HG03095 (cell line): ENCODE results near the gene CEP85.

Source experiments
- ATAC-seq: cut with Tn5 transposase; IDR thresholded peaks from one replicate; pipeline ENCODE4 v1.9.1; 2021; ENCODE audit warnings: moderate library complexity; ENCODE audit not compliant: unreplicated experiment

Gene CEP85

DNA sequence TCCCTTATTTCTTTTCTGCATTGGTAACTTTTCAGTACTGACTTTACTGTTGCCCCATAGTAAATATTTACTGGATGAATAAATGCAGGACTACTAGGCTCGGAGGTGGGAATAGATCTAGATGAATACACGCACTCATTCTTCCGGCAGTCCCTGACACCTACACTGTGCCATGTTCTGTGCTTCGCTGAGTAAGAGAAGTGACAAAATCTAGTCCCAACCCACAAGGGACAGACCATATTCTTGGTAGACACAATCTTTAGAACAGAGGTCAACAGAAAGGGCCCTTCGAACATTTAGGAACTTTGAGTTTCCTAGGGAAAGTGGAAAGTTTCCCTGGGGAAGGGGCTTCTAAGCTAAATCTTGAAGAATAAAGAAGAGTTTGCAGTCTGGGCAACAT, 80.5 kb downstream of the CEP85 start:
- no peak for ATAC-seq

DNA sequence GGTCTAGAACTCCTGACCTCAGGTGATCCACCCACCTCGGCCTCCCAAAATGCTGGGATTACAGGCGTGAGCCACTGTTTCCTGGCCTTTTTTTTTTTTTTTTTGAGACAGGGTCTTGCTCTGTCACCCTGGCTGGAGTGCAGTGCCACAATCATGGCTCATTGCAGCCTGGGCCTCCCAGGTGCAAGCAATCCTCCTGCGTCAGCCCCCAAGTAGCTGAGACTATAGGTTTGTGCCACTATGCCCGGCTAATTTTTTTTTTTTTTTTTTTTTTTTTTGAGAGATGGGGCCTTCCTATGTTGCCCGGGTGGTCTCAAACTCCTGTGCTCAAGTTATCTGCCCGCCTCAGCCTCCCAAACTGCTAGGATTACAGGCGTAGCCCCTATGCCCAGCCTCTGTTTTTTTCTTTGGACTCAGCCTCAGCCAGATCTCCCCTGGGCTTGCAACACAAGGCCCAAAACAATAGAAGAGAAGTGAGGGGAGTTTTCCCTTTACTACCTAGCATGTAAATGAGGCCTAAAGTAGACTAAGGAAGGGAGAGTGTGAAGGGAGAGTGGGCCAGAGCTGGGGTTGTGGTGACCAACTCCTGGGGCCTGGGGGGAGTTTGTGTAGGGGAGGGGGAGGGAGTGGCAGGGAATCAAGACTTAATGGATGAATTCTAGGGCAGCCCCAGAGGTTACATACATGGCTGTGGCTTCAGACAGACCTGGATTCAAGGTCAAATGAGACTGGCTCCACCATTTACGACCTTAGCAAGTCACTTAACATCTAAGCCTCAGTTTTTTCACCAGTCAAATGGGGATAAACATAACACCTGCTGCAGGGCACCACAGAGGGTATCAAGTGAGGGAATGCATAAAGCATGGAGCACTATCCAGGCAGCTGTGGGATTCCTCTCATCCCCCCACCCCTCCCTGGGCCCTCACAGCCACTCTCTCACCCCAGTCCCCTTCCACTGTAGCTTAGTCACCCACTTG, 82.2 kb downstream of the CEP85 start:
- ATAC-seq: no peak

DNA sequence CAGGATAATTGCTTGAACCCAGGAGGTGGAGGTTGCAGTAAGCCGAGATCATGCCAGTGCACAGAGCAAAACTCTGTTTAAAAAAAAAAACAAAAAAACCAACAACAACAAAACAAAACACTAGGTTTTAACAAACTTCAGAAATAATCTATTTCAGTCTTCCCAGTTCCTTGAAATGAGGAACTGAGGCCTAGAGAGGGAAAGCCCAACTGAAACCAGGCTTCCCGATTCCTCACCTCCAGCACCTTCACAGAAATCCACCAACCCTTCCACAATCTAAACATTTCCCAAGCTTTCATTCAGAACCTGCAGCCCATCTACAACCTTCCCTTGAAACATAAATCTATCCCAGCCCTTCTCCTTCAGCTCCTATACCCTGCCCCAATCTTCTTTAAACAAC, 83.1 kb downstream of the CEP85 start:
- ATAC-seq: no peak

DNA sequence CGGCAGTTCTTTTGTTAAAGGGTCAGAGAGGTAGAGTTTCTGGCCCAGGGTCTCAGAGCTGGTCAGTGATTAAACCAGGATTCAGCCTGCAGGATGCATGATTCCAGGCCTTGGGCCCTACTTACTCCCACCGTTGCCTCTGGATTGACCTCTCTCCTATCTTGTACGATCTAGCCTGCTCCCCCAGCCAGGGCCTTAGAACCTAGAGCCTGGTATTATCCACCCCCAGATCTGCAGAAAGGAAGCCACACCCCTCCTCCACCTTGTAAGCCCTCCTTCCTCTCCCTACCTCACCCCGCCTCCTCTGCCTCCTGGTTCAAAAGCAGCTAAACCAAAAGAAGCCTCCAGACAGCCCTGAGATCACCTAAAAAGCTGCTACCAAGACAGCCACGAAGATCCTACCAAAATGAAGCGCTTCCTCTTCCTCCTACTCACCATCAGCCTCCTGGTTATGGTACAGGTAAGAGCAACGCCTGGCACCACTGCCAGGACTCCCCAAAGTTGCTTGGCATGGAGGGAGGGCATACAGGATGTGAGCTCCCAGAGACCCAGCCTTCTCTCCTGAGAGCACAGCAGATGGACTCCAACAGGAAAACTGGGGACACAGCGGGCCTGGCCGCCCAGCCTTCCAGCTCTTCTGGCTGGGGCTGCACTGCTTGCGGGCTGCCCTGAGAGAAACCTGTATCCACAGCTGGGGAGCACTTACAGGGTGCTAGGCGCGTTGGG, 83.8 kb downstream of the CEP85 start, which contains the start of gene CD52:
Gene CD52, plus strand, starts transcription at position 347 of the 726 bp plus-strand sequence. Its CDS starts 60 bp downstream, at position 407.
- ATAC-seq: peak; percentile 37

DNA sequence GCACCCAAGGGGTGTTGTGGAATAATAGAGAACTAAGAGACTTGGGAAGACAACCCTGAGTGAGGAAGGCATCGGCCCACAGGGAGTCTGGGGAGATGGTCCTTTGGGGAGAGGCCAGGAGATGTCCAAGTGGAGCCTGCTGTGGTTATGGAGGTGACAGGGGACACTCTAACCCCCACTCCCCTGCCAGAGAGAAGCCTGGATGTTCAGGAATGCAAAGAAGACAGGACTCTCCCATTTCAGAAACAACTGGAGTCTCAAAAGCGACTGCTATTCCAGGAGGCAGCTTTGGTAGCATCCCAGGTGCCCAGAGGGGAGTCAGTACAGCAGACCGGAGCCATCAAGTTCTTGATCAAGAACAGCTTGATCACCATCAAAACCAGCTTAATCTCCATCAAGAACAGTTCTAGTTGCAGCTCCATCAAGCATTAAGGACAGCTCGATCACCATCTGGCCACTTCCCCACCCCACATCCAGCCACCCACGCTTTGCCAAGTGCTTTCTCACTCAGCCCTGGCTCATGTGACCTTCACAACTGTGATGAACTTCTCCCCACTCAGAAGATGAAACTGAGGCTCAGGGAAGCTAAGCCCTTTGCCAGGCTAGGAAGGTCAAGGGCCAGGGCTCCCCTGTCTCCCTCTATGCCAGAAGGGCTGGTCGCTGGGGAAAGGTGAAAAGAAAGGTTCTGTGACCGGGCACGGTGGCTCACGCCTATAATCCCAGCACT, 84.5 kb downstream of the CEP85 start:
- no peak for ATAC-seq

DNA sequence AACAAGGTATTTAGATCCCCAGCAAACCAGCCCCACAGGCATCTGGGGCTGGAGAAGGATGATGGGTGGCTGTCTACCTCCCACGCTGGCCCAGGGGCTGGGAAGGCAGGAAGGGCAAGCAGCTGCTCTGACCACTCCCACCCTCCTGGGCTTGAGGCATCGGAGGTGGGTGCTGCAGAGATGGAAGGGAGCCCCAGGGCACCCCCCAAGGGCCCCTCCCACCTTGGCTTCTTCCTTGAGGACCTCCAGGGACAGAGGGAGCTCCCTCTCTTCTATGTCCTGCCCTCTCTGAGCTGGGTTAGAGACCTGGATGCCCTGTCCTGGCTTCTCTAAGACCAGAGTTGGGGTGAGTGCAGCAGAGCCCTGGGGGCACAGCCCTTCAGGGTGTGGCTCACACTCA, 86.9 kb downstream of the CEP85 start:
- no peak for ATAC-seq

DNA sequence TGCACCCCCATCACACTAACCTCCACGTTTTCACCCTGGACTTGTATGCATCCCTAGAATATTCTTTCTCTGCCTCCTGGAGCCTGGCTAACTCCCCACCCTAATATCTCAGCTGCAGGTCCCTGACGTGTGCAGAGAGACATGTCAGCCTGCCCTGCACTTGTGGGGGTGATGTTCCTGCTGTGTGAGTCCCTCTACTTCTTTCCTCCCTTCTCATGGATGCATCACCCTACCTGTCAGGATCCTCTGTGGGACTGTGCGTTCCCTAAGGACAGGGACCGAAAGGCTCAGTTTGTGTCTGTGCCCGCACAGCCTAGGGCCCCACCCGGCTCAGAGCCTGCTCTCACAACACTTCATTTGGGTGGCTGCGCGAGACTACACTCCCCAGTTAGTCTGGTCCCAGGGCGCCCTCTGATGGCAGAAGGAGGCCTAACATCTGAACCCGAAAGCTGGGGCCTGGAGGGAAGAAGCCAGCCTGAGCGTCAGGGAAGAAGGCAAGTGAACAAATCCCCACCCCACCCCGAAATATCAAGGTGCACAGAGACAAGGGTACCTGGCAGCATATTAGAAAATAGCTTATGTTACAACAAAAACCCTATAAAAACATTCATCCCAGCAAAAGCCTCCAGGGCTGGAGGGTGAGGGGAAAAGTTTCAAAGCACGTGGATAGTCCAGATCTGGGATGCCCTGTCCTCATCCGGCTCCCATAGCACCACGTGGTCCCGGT, 87.5 kb downstream of the CEP85 start:
- peak; percentile 35 for ATAC-seq

DNA sequence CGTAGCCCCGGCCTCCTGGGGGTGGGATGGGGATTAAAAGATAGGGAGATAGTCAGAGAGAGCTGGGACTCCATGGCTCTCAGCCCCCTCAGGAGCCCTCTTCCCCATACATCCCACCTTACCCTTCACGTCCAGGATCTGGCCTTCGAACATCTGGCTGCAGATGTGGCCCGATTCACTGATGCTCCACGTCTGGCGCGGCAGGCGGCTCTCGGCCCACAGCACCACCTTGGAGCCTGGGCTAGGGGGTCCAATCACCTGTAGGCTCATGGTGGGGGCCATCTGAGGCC, 88.0 kb downstream of the CEP85 start:
- no peak for ATAC-seq

DNA sequence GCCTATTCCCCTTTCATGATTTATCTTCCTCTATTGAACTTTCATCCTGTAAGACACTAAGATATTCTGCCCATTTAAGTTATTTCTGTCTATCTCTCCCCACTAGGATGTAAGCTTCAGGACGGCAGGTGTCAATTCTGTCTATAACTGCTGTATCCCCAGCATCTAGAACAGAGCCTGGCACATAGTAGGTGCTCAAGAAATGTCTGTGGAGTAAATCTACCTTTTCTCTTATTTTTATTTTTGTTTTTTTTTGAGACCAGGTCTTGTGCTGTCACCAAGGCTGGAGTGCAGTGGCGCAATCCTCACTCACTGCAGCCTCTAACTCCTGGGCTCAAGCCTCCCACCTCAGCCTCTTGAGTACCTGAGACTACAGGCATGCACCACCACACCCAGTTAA, 89.4 kb downstream of the CEP85 start:
- ATAC-seq: no peak

DNA sequence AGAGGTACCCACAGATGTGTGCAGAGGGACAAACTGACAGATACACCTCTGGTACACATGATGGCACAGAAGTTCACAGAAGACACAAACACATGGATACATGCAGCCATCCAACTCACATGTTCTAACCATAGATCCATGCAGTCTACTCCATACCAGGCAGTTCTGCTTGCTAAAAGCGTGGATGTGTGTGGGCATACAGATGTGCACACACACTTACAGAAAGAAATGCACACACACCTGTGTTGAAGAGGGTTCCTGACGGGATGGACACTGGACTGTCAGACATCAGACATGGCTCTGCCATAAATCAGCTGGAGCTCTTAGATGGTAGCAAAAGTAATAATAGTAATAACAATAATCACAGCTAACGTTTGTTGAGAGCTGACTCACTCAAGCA, 90.5 kb downstream of the CEP85 start:
- no peak for ATAC-seq

DNA sequence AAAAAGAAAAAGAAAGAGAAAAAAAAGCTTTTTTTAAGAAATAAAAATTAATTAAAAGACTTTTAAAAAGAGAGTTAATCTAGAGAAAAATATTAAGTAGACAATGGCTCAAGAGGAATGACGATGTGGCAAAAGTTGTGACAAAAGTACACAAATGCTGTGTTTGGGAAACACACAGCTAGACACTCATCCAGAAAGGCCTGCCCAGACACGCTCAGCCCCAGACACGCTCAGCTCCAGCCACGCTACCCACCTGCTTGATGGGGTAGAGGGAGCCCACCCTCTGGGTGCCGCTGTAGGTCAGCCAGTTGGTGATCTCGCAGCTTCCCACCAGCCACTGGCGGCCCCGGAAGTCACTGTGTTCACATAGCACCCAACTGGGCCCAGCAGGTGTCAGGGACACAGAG, 94.0 kb downstream of the CEP85 start:
- no peak for ATAC-seq
